NCI-H774 (cell line): ENCODE data around the gene SIK3.

Source experiments
- DNase-seq: peaks from one replicate; lab custom pipeline; 2025; lab: John Stamatoyannopoulos, UW

SIK3 gene

DNA sequence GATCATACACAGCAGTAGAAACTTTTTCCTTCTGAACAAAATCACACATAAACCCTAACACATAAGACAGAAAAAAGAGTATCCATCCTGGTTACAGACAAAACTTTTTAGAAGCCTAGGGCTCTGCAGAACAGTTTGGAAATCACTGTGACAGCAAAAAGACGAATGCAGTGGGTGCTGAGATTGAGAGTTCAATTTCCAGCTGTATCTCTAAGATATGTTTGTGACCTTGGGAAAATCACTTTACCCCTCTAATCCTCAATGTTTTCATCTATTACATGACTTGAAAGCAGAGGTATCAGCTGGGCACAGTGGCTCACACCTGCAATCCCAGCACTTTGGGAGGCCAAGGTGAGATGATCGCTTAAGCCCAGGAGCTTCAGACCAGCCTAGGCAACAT lies 128.5 kb downstream of the SIK3 start:
- DNase-seq: no peak

DNA sequence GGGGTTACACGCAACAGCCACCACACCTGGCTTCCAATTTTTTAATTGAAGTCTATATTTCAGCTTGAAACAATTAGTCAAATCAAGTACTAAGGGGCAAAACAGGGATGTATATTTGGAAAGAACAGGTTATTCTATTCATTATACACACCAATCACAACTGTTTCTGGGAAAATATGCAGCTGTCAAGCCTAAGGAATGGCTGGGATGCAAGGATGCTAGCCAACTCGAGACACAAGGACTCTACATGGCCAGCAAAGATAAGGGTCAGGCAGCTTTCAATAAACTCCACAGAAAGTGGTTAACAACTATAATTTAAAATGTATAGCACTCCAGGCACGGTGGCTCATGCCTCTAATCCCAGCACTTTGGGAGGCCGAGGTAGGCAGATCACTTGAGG lies 134.0 kb downstream of the SIK3 start:
- no peak for DNase-seq

DNA sequence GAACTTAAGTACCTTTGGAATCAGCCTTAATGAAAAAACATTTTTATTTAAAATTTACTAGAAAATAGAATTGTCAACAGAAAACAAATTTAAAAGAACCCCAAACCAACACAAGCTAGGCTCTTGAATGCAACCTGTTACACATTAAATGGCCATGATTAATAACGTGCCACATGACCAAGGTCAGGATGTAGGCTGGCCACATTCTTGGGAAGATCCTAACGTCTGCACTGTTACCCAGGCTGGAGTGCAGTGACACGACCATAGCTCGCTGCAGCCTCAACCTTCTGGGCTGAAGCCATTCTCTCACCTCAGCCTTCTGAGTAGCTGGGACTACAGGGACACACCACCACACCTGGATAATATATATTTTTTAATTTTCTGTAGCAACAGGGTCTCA lies 134.4 kb downstream of the SIK3 start:
- DNase-seq: no peak

DNA sequence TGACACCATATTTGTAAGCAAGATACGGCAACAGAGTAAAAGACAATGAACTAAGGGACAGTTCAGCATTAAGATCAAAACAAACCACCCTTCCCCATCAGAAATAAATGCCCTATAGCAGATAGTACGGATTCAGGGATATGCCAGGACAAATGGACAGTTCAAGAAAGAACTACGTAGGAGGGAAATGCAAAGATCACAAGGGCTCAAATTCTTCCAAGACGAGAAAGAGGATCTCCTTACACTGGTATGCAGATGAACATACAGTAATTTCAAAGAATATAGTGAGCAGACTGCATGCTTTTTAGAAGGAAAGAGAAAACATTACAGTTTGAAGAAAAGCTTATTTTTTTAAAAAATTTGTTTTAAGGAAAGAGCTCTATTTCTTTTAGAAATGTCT lies 136.1 kb downstream of the SIK3 start:
- DNase-seq: no peak

DNA sequence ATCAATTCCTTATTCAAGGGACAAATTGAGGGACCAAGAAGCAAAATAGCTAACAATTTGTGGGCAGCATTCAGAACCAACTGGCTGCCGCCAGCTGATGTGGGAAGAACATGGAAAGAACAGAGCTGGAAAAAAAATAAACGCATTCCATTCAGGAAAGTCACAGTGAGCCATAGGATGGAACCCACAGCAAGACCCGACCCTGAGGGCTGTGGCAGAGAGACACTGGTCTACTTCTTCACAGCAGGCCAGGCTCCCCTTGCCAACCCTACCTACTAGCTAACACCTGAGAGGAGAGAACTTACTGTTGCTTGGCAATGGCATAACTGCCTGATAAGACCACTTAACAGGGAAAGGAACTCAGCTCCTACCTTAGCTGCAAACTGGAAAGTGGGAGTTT lies 137.3 kb downstream of the SIK3 start:
- DNase-seq: no peak

DNA sequence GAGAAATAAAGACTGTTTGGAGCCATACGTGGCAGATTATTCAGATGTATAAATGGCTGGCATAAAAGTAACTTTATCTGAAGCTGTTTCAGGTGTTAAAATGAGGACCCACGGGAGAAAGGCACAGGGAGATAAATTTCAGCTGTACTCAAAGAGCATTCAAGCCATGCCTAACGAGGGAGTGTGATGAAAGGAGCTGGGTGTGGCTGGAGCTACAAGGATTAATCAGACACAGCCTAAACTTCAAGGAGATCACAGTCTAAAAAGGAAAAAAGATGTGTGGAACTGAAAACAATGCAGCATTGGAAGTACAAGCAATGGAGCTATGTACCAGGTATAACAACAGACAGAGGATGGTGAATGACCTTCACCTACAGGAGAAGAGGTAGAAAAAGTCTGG lies 140.0 kb downstream of the SIK3 start:
- no peak for DNase-seq

DNA sequence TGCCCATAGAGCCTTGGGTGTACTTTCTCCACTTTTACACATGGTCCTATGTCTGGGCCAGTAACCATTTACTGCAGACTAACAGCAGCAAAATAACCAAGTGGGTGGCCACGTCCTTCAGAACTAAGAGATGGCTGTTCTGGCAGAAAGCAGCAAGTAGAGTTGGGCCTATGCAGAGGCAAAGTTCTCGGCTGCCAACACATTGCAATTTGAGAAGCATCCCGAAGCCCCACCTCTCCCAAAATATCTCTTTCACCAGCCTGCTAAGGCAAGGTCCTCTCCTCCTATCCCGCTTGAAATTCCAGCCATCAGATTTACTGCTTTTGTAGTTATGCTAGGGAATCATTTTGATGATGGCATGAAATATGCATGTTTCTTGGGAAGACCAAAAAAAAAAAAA lies 142.3 kb downstream of the SIK3 start:
- no peak for DNase-seq

DNA sequence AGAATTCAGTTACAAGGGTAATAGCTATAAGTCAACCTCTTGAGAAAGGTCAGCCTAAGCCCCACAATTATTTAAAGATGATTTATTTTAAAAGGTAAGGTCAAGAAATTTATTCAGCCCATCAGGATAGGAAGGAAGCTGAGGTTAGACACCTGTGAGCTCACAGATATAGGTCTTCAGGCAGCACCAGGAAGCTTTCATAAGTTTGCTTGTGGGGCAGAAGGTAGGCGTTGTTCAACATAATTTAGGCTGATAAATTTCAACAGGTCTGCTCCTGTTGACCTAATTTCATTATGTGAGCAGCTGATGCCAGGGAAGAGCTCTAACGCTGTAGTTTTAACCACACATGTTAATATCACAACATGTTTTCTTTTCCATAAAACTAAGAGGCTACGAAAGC lies 142.7 kb downstream of the SIK3 start:
- DNase-seq: no peak

DNA sequence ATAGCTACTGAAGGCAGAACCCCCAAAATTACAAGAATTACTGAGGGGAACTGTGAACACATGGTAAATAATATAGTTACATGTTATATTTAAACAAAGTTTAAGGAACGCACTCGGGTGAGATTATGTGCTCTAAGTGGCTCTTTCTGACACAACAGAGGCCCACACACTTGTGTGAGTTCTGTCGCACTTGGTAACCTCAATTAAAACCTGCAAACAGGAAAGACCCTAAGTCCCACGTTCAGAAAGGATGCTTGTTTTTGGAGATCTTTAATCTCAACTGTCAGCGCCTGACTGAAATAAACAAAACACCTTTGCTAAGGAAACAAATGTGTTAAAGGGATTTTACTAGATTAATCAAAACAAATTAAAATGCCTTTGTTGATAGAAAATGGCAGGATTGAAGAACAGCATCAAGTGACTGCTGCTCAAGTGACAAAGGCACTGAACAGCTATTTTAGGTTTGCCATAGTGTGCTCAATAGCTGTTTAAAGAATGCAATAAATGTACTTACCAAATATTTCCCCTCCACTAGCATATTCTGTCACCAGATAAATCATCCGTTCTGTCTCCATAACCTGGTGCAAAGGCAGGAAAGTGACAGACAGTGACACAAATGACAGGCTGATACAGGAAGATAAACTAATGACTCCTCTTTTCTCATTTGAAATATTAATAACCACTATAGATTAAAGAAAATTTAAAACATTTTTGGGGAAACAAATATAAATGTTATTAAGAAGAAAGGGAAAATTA lies 144.5 kb downstream of the SIK3 start:
- DNase-seq: no peak

DNA sequence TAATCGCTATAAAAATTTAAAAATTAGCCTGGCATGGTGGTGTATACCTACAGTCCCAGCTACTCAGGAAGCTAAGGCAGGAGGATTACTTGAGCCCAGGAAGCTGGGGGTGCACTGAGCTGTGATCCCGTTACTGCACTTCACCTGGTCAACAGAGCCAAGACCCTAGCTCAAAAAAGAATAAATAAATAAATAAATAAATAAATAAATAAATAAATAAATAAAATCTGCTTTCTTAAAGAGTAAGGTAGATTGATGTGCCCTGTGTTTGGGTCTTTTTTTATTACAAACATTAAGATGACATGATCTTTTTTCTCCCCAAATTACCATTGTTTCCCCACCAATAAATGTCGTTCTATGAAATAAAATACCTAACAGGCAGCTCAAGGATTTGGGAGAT lies 146.5 kb downstream of the SIK3 start:
- no peak for DNase-seq

DNA sequence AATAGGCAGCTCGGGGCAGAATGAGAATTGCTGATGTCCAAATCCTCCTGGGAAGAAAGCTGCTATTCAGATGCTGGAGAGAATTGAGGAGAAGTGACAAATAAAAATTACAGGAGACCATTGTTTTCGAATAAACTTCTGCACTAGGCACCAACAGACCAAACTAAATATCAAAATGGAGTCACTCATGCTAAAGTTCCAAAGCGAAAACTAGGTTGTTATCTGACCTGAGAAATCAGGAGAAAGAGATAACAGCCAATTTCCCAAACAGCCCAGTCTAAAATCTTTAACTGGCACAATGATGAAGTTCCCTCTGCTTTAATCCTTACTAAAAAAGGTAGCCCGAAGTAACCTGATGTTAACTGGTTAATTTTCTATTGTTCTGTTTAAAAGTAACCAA lies 148.0 kb downstream of the SIK3 start:
- DNase-seq: no peak

DNA sequence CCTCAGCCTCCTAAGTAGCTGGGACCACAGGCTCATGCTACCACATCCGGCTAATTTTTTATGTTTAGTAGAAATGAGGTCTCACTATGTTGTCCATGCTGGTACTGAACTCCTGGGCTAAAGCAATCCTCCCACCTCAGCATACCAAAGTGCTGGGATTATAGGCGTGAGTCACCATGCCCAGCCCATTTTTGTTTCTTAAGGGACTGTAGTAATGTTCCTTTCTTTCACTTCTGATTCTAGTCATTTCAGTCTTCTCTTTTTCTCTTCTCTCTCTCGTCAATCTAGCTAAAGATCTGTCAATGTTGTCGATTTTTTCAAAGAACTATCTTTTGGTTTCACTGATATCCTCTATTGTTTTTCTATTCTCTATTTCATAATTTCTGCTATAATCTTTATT lies 149.8 kb downstream of the SIK3 start:
- DNase-seq: no peak

DNA sequence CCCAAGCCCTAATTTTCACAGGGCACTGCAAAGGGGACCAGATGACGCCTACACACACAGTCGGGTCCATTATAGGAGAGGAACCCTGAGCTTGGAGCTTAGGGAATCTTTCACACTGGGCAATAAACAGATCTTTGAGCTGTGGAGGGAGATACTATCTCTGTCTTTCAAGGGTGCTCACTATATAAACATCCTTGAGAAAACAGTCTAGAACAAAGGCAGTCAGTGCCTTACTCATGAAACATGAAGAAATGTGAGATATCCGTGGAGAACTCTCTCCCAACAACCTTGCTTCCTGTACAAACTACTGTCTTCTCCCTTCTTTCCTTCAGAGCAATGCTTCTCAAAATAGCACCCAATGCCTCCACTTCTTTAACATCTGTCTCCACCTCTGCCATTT lies 151.8 kb downstream of the SIK3 start:
- DNase-seq: no peak

DNA sequence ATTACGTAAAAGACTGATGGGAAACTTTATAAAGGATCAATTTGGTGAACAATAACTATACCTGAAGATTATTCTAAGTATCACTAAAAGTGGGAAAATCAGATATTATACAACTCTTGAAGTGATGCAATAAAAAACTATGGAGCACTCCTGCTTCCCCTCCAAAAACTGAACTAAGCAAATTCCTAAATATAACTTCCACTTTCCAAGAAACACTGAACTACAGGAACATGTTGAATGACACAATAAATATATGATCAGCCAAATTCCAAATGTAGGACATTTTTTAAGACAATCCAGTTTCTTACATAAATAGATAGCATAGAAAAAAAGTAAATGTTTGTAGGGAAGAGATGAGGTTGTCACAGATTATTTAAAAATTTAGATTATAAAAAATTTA lies 158.7 kb downstream of the SIK3 start:
- DNase-seq: no peak

DNA sequence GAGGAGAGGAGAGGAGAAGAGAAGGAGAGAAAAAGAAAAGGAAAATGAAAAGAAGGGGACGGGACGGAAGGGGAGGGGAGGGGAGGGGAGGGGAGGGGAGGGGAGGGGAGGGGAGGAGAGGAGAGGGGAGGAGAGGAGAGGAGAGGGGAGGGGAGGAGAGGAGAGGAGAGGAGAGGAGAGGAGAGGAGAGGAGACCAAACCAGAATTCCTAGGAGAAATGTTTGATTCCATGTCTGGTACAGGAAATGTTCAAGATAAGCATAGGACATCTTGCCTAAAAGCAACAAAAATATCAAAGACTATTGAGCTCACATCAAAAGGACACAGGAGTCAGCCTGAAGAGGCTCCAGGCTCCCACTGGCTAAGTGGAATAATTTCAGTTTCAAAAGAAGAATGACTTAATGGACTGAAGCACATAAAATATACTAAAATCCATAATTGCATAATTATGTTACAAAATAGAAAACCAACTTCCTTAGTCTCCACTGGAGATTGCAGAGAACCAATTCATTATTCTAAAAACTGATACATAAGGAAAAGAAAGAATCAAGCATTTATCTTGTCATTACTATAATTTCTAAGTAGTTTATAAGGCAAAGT lies 159.7 kb downstream of the SIK3 start:
- DNase-seq: no peak

DNA sequence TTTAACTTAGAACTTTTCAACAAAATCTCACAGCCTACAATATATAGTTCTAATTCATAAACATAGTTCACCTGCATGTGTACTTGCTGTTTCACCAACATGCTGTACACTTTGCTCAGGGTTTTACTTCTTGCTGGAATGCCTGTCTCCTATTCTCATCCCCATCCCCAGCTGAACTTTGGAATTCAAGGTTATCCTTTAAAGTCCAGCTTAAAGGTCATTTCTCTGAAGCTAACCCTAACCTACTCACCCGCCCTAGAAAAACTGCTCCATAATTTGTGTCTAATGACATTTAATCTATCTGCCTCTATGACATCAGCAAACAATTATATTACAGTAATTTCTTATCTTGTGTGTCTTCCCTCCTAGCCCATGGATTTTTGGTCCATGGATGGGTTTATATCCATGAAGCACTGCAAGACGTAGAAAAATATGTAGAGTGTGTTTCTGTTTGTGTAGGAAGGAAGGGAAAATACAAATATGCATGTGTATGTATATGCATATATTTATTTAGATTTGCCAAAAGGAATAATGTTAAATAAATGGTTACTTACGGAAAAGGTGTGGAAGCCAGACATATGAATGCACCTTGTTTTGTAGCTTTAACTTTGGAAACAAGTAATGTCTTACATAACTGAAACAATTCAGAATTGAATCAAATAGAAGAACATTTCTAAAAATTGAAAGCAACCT lies 161.3 kb downstream of the SIK3 start:
- DNase-seq: no peak

DNA sequence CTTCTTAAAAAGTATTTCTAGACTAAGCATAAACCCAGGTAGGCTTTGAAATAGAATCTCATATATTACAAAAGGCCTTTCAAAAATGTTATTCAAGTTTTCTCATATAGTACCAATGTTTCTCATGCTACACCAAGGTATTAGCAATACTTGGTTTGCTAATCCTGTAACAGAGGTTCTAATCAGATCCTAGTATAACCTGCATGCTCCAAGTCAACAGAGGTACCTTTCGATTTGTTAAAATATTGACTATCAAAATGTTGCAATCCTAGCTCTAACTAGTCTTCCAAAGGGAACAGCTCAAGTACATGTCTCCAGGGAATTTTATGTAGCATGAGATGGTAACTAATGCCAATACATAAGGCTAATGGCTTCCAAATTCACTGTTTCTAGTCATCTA lies 162.7 kb downstream of the SIK3 start:
- DNase-seq: no peak

DNA sequence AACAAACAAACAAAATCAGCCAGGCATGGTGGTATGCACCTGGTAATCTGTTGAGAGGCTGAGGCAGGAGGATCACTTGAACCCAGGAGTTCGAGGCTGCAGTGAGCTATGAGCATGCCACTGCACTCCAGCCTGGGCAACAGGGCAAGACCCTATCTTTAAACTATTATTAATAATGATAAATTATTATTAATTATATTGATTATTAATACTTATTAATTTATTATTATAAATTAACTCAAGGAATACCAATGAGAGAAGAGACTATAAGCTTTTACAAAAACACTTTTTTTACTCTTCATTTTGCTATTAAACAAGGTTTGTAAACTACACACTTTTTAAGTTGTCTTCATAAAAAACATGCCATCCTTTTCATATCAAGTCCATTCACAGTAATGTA lies 163.1 kb downstream of the SIK3 start:
- no peak for DNase-seq

DNA sequence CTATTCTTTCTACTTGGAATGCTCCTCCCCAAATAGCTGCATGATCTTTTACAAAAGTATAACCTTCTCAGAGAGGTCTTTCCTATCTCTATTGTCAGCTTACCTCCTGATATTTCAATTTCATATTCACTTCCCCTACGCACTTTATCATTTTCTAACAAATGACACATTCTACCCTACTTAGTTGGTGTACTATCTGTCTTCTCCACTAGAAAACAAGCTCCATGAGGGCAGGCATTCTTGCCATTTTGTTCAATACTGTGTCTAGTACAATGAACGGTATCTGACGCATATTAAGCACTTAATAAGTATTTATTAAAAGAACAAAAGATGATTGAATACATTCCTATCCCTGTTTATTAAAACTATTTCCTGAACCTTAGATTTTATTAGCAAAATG lies 164.3 kb downstream of the SIK3 start:
- no peak for DNase-seq

DNA sequence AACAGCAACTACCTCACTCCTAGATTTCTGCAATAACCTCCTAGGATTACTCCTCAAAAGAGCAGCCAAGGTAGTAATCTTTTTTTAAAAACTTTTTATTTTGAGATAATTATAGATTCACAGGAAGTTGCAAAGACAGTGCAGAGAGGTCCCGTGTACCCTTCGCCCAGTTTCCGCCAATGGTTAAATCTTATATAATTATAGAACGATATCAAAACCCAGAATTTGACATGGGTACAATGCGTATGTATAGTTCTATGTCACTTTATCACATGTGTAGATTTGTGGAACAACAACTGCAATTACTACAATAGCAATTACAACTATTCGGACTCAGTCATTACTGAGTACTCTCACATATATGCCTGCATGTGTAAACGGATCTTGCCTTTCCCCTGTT lies 166.0 kb downstream of the SIK3 start:
- no peak for DNase-seq

DNA sequence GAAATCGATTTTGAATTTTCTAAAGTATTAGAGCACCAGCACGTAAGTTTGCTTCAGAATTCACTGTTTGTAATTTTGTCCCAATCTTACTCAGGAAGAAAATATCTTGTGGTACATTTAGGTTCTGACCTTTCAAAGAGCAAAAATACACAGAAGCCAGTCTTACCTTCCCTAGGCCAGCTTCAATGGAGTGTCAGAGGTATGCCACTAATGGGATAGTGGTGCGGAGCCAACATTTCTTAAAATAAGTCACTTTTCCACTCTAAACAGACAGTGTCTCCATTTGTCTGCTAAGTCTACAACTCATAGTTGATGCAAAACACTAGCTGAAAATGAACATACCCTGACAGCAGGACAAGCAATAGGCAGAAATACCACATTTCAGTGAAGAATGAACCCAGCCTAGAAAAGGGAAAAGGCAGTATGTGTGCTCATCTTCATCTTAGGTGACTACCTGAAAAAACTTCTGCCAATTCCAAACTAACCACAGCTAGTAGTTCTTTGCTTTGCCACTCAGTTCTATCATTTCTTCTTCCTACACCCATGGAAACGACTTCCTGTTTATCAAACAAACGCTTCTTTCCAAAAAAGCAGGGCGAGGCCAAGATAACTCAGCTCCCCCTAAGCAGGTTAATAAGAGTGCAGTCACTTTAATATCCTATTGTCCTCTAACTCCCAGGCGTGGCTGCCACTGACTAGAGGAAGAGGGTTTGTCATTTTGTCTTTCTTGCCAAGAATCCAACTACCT lies 166.8 kb downstream of the SIK3 start:
- no peak for DNase-seq

DNA sequence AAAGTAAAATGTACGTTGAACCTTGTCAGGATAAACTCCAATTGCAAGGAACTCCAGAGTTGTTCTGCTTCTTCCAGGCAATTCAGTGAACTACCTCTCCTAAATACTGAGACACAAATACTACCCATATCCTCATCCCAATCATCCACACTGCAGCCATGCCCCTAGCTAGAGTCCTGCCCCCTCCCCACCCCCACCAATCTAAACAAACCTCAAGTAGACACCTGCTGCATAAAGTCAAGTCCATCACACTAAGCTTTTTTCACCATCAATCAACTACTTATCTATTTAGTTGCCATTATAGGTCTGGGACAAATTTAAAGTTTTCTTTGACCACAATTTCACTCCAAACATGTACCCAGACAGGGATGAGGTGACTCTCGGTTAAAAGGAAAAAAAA lies 167.6 kb downstream of the SIK3 start:
- no peak for DNase-seq

DNA sequence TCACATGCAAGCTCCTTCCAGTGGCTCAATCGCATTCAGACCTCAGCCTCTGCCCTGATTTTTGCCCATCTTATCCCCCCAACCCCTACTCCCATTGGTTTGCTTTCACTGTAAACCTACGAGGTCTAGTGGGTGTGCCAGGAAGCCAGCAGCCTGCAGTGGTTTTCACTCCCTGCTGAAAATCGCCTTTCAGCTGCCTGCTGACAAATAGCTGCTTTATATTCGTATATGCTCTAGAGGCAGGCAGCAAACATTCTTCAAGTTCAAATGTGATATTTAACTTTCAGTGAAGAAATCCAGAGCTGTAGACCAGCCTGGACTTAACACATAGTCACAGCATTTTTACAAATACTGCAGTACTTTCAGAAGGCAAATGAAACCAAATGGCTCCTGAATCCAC lies 168.1 kb downstream of the SIK3 start:
- no peak for DNase-seq
